GM21825 (cell line): Measurements from ENCODE around the gene KMT2A.

ENCODE experiments used
- ATAC-seq: cut with Tn5 transposase; IDR thresholded peaks from one replicate; pipeline ENCODE4 v1.9.1; 2021; ENCODE audit warnings: mild to moderate bottlenecking, moderate library complexity; ENCODE audit not compliant: unreplicated experiment

KMT2A gene

GRCh38 chr11:118574636-118575035, 138.3 kb downstream of the KMT2A start:
- no peak for ATAC-seq
